Measurements from ENCODE around the gene ASCL4.
"Not testable (repeated sequence)": the region's sequence is repeated elsewhere in the genome, so short reads cannot be mapped to it uniquely, and the experiment has no call there.

The ASCL4 gene, protein sequence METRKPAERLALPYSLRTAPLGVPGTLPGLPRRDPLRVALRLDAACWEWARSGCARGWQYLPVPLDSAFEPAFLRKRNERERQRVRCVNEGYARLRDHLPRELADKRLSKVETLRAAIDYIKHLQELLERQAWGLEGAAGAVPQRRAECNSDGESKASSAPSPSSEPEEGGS

GRCh38 chr12:107774349-107775029, at the start of gene ASCL4:
Gene ASCL4 (plus strand): TSS chr12:107774704. CDS start chr12:107775219, 515 bp downstream.
- no peak for DNase-seq (ENCODE audit: low spot score)

DNA sequence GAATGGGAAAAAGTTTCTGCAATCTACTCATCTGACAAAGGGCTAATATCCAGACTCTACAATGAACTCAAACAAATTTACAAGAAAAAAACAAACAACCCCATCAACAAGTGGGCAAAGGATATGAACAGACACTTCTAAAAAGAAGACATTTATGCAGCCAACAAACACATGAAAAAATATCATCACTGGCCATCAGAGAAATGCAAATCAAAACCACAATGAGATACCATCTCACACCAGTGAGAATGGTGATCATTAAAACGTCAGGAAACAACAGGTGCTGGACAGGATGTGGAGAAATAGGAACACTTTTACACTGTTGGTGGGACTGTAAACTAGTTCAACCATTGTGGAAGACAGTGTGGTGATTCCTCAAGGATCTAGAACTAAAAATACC, 47.2 kb upstream of the ASCL4 start:
- not testable (repeated sequence) for DNase-seq (ENCODE audit: low spot score)

- DNase-seq (ENCODE audit: low spot score): not testable (repeated sequence)
These were observed 46.8 kb upstream of the ASCL4 start for GRCh38 chr12:107727742-107728141.

DNA sequence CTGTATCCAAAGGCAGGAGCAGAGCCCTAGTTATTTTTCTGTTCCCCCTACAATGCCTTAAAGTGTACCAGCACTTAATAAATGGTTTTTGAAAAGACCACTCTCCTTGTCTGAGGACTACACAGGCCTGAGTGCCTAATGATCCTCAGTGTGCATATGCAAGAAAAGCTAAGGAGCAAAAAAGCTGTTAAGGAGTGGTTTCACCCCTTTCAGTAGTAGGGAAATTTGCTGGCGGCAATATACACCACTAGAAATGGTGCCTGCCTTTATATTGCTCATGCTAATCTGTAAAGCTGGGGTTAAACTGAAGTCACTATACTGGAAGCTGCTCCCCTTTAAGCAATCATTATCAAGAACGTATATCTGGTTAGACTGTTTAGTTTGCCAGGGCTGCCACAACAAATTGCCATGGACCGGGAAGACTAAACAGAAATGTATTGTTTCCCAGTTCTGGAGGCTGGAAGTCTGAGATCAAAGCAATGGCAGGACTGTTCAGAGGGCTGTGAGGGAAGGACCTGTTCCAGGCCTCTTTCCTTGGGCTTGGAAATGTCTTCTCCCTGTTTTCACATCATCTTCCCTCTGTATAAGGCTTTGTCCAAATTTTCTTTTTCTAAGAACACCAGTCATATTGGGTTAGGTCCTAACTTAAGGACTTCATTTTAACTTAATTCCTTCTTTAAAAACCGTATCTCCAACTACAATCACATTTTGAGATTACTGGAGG, 43.7 kb upstream of the ASCL4 start:
- no peak for DNase-seq (ENCODE audit: low spot score)

DNA sequence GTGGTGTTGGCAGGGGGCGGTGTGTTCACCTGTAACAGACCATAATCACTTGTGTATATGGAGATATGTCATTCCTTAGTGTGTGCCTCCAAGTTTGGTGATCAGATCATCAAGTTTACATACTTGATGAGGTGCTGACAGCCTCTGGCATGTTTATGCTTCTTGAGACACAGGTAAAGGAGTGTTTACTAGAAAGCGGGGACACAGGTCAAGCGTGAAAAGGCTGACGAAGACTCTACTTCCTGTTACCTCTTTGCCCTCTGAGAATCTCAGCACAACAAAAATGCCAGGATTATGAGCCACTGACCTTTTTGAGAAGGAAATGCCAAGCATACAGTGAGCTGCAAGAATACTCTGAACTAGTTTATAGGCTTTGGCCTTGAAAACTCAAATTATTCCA, 43.1 kb upstream of the ASCL4 start:
- DNase-seq (ENCODE audit: low spot score): no peak

- DNase-seq (ENCODE audit: low spot score): no peak
These were observed 42.1 kb upstream of the ASCL4 start for GRCh38 chr12:107732365-107732764.

DNA sequence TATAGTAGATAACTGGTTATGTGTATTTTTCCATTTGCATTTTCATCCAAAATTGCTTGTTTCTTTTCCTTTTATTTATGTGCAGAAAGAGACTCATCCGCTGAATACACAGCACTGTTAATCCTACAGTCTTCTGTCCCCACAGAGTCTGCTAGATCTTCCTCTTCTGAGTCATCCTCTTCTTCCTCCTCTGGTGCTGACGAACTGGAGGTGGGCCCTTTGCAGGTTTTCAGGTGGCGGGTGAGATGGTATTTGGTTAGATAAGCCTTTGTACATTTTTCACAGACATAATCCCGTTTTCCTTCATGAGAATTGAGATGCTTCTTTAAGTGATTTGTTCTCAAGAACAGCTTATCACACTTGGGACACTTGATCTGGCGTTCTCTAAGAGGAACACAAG, 40.4 kb upstream of the ASCL4 start:
- no peak for DNase-seq (ENCODE audit: low spot score)

DNA sequence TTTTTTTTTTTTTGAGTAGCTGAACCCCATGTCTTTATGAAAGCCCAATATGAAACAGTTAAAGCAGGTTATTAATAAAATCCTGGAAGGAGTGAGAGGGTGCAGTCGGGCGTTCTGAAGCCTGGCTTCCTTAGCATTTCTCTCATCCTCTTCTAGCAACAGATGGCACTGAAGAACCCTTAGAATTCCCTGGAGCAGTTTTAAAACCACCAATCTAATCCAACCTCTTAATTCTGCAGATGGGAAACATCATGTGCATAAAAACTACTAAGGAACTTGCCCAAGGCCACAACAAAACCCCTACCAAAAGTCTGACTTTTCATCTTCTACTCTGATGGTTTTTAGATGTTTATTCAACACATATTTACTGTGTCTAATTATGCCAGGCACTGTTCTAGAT, 38.7 kb upstream of the ASCL4 start:
- no peak for DNase-seq (ENCODE audit: low spot score)

- DNase-seq (ENCODE audit: low spot score): no peak
These were observed 37.6 kb upstream of the ASCL4 start for GRCh38 chr12:107736914-107737313.

GRCh38 chr12:107748472-107748871, 26.0 kb upstream of the ASCL4 start:
- peak; percentile 54 for DNase-seq (ENCODE audit: low spot score)

DNA sequence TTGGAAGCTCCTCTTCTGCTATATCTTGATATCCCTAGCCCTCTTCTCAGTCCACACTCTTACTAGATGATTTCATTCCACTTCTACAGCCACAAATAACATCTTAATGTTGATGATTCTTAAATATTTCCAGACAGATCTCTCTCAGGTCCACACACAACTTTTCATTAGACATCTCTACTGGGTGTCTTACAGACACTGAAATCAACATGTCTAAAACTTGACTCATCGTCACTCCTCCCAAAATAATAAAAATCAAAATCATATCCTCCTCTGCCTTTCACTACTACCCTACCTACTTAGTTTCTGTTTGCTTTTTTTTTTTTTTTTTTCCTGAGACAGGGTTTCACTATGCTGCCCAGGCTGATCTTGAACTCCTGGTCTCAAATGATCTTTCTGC, 25.4 kb upstream of the ASCL4 start:
- peak; percentile 35 for DNase-seq (ENCODE audit: low spot score)

GRCh38 chr12:107759410-107759809, 15.1 kb upstream of the ASCL4 start:
- peak; percentile 73 for DNase-seq (ENCODE audit: low spot score)

DNA sequence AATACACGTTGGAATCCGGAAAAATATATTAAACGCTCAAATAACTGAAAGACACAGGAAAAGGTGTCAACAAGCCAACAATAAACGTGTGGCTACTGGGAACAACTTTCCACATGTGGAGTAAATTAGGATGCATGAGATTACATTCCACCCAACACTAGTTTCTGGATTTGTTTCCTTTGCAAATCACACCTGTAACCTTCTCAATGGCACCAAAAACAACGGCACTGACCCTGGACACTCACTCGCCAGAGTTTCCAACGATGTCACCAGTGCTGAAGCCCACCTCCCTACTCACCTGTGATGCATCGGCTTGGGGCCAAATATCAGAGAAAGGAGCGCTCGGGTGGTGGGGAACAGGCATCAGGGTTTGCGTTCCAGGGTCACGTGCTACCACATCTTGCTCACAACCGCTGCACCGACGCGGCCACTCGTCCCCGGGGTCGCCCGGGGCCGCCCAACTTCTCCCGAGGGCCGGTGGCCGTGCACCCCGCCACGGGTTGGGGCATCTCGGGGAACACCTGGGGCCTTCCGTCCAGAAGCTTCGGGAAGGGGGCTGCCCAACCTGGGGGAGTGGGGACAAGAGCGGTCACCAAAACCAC, 14.2 kb upstream of the ASCL4 start:
- DNase-seq (ENCODE audit: low spot score): peak; percentile 17

DNA sequence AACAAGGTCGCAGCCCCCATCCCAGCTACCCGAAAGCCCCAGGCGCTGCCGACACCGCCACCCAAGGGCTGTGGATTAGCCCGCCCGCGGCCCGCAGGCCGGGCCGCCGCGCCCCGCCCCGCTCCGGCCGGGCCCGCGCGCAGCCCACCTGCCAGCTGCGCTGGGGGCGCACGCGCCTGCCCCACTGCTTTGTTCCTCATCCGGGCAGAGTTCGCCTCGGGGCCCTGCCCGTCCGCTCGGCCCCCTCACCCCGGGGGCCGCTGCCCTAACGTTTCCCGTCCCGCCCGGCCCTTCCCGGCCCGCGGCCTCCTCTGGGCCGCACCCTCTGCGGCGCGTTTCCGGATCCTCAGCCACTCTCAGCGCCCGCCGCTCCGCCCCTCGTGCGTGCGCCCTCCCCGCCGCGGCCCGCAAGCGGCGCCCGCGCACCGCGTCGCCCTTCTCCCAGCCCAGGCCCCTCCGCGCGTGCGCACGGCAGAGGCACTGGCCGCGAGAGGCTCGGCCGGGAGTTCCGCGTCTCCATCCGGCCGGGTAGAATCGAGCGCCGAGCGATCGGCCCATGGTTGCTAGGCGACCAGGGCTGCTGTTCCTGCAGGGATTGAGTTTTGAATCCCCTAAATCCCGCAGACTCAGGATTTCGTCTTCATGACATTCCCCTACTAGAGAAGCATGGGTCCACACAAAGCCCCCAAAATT, 13.5 kb upstream of the ASCL4 start, which contains the start of gene PRDM4:
Gene PRDM4 (minus strand): TSS at position 329 of the 693 bp plus-strand sequence. CDS start 622 bp downstream, outside the sequence.
- peak; percentile 98 for DNase-seq (ENCODE audit: low spot score)

GRCh38 chr12:107761502-107761904, 13.0 kb upstream of the ASCL4 start:
- DNase-seq (ENCODE audit: low spot score): no peak

DNA sequence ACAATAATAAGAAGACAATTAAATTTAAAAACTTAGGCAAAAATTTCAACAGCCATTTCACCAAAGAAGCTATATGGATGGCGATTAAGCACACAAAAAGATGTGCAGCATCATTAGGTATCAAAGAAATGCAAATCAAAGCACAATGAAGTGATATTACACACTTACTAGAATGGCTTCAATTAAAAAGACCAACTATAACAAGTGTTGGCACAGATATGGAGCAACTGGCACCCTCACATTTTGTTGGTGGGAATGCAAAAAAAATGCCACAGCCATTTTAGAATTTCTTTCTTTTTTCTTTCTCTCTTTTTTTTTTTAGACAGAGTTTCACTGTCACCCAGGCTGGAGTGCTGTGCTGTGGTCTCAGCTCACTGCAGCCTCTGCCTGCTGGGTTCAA, 11.6 kb upstream of the ASCL4 start:
- no peak for DNase-seq (ENCODE audit: low spot score)

DNA sequence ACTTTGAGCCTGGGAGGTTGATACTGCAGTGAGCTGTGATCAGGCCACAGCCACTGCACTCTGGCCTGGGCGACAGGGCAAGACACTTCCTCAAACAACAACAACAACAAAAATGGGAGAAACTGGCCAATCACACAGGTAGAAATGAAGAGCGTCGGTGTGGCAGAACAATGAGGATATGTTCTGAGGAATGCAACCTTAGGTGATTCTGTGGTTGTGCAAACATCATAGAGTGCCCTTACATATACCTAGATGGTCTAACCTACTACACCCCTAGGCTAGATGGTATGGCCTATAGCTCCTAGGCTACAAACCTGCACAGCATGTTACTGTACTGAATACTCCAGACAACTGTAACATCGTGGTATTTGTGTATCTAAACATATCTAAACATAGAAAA, 9.9 kb upstream of the ASCL4 start:
- no peak for DNase-seq (ENCODE audit: low spot score)

DNA sequence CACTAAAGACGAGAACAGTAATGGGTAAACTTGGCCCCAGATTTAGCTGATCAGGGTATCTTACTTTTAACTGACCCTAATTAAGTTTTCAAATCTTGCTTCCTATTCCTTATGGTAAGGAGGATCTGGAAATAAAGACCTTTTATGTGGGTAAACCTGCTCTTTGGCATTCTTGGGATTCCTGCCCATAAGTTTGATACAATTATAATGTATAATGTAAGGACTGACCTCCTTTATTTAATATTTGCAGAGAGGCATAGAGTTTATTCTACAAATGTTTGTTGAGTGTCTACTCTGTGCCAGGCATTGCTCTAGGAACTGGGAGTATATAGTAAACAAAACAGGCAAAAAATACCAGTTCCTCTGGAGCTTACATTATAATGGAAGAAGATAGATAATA, 9.2 kb upstream of the ASCL4 start:
- DNase-seq (ENCODE audit: low spot score): no peak

DNA sequence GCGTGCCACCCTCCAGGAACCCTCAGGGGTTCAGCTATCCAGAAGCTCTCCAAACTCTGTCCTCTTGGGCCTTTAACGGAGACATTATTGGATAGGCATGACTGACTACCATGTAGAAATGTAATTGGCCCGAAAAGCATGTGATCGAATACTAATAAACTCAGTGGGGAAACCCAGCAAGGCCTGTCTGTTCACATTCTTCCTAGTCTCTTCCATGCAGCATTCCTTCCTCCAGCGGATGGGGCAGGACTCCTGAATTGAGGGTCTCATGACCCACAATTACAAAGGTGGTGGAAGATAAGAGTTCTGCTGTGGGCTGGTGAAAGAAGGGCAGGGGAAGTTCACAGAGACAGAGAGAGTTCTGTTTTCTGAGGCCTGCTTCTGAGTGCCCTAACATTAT, 7.0 kb upstream of the ASCL4 start:
- no peak for DNase-seq (ENCODE audit: low spot score)

GRCh38 chr12:107775093-107775721, 703 bp downstream of the ASCL4 start:
- DNase-seq (ENCODE audit: low spot score): no peak

- DNase-seq (ENCODE audit: low spot score): no peak
These were observed 1.7 kb downstream of the ASCL4 start for GRCh38 chr12:107776171-107776570.

All from hepatic stellate cell (primary cell).